NCI-H748 (cell line): ENCODE results near the gene RAPGEF1.
"Not testable (repeated sequence)": the region's sequence is repeated elsewhere in the genome, so short reads cannot be mapped to it uniquely, and the experiment has no call there.

Experiments
- DNase-seq: peaks from one replicate; lab custom pipeline; 2025; ENCODE audit not compliant: unreplicated experiment; lab: John Stamatoyannopoulos, UW

Gene RAPGEF1

DNA sequence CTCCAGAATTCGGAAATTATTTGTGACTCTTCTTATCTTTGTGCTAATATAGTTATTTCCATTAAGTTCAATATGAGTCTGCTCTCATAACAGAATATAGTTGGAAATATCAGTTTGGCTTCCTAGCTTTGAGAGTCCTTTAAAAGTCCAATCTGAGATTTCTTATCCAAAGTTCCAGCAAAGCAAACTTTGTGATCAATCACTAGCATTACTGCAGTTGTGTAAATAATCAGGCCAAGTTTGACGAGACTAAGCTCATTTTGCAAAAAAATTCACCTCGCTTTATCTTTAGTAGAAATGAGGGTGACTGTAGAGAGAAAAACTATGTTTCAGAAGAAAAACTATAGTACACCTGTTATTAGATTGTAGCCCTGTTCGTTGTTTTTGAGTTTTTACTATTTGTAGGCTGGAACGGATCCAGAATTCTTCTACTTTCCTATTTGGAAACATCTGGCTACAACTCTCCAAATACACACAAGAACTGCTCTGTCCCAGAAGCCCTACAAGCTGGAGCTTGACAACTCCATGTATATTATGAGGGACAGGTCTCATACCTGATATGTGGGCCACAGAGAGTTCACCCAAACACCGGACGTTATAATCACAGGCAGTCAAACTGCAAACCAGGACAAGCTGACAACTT is 47.8 kb downstream of the RAPGEF1 start:
- DNase-seq, result no peak

DNA sequence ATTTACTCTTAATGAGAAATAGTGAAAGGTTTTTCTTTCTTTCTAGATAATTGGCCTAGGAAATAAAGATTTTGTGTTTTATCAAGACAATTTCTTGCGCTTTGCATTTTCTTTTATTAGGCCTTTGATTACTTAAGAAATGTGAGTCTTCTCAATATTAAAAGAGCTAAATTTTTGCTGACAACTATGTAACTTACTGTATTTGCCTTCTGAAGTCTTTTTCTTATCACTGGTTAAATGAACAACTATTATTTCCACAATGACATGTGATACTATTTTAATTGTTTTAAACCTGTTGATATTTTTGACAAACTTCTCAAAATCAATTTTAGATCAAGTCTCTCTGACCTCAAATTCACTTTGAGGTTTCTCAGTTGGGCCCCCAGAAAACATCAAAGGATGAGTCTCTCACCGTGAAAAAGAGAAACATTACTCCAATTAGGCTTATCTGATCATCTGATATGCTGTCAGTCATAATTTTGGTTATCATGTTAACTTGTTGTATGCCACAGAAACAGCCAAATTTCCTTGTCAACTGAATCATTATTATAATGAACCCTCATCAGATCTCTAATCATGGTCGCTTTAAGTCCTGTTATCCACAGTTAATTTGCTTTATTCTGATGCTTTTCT is 48.8 kb downstream of the RAPGEF1 start:
- no peak for DNase-seq

DNA sequence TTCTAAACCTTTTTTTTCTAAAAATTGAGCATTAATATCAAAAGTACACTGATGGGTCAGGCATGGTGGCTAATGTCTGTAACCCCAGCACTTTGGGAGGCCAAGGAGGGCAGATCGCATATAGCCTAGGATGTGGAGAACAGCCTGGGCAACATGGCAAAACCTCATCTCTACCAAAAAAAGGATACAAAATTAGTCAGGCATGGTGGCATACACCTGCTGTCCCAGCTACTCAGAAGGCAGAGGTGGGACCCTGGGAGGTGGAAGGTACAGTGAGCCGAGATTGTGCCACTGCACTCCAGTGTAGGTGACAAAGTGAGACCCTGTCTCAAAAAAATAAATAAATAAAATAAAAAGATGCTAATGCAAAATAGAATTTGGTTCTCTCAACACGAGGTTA is 49.4 kb downstream of the RAPGEF1 start:
- no peak for DNase-seq

DNA sequence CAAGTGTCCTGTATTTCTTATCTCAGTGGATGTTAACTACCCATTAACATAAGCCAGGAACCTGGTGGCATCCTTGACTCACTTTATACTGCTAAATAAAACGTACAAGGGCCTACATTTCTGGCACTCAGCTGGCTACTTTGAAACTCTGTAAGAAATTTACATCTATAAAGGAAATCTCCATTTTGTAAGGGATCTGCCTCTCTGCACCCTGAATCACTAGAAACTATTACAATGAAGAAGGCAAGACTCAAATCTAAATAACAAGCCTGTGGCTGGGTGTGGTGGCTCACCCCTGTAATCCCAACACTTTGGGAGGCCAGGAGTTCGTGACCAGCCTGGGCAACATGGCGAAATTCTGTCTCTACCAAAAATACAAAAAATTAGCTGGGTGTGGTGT is 51.5 kb downstream of the RAPGEF1 start:
- DNase-seq, result no peak

DNA sequence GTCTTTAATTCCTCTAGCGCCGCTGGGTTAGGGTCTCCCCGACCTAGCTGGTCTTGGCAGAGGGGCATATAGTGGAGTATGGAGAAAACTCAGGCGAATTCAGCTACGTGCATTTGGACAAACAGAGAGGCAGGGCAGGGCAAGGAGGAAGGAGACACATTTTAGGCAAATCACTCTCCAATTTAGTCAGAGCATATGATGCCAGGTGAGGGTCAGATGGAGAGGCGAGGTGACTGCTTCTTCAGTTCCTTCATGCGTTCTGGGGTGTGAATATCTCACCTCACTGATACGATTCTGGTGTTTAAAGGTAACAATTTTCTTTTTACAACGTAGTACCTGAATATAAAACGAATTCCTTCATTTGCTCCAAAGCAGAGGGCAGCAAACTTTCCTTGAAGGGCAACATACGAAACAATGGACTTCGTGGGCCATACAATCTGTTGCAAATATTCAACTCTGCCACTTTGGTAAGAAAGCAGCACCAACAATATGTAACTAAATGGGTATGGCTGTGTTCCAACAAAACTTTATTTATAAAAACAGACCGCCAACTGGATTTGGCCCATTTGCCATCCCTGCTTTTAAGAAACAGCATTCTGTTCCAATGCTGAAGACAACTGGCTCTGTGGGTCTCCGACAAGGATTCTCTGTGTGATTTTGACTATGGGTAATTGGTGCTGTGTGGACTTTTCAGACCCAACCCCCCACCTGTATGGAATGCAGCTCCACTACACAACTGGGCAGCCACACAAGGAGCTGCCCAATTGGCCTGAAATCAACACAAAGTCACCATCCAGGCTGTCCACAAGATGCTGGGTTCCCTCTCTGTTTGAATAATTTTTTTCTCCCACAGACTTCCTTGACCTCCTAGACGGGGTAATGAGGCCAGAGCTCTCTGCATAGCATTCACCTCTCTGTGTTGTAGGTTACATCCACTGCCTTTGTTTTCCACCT is 53.8 kb downstream of the RAPGEF1 start:
- DNase-seq, result no peak

DNA sequence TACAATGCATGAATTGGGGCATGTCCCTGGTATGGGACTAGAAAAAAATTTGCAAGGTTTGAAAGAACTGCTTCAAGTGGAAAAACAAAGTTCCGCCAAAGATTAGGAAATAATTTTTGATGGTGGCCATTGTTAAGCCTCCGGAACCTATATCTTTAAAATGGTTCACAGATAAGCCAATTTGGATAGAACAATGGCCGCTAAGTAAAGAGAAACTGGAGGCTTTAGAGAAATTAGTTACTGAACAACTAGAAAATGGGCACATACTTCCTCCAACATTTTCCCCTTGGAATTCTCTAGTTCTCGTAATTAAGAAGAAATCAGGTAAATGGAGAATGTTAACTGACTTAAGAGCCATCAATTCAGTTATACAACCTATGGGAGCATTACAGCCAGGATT is 56.8 kb downstream of the RAPGEF1 start:
- not testable (repeated sequence) for DNase-seq

DNA sequence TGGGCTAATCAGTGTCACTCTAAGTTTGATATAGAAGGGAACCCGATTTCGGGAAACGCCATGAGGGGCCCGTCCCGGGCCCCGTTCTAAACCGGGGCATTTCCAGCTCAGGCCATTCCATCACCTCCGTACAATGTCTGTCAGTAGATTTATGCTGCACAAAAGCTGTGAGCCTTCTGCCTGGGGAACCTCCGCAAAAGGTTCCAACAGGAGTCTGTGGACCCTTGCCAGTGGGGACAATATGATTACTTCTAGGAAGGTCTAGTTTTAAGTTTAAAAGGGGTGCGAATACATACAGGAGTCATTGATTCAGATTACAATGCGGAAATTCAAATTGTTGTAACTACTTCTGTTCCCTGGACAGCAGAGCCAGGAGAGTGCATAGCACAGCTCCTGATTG is 57.6 kb downstream of the RAPGEF1 start:
- DNase-seq, result no peak

DNA sequence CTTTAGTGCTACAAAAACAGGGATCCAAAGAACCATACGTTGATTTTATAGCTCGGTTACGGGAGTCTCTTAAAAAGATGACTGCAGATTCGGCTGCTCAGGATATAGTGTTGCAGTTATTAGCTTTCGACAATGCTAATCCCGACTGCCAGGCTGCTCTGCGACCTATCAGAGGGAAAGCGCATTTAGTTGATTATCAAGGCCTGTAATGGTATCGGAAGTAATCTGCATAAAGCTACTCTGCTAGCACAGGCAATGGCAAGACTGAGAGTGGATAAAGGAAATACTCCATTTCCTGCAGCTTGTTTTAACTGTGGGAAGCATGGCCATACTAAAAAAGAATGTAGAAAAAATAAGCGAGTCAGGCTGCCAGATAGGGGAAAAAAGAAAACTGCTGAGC is 58.0 kb downstream of the RAPGEF1 start:
- not testable (repeated sequence) for DNase-seq

DNA sequence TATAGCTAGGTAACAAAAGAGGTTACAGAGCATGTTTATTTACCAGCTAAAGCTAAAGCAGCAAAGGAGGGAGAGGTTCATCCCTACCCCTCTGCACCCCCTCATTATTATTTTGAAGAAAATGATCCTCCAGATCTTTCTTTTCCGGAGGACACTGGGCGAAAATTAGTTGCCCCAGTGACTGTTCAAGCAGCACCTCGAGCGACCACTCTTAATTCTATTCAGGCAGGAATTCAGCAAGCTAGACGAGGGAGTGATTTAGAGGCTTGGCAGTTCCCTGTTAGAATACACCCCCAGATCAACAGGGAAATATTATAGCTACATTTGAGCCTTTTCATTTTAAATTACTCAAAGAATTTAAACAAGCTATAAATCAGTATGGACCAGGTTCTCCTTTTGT is 58.8 kb downstream of the RAPGEF1 start:
- DNase-seq, result not testable (repeated sequence)

DNA sequence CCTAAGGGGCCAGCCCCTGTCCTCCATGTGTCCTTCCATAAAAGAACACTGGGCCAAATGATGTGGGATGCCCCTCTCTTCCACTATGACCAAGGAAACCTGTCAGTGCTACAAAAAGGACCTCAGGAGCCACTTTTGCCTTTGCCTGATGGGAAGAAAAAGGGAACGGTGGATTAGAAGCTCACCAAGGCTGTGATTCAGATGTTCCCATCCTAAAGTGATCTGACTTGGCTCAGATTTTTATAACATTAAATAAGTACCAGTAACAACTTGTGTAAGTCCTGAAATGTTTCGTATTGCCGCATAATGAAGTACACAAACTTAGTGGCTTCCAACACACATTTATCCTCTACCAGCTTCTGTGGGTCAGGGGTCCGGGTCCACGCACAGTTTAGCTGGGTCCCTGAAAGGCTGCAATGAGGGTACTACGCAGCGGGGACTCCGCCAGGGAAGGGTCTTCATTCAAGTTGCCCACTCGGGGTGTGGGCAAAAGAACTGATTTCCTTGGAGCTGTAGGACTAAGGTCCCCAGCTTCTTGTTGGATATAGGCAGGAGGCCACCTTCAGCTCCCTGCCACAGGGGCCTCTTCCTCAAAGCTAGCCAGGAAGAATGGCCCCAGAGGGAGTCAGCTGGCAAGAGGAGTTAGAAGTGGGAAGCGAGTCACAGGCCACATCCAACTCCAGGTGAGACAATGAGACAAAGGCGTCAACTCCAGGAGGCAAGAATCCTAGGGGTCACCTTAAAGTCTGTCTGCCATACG is 60.4 kb downstream of the RAPGEF1 start:
- no peak for DNase-seq

DNA sequence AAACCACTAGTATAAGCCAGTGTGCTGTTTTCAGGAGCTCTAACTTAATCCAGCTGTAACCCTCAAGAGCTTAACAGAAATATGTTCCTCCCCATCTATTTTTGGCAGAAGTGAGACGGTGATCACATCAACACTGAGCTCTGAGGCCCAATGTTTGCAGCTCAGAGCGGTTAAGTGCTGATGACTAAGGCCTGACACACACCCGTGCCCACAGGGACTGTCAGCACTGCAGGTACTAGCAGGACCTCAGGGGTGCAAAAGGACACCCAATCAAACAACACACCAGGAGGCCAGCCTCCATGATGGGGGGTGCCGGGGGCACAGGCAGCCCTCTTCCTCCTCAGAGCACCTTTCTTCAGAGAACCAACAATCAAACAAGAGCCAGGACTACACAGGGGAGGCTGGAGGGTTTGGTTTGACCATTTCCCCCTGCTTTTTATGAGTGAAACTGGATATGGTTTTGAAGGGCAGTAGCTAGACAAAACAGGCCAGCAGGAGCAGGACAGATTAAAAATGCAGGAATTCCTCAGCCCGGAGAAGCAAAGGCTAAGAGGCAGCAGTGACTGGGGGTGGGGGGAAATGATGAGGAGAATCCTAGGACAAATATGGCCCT is 61.3 kb downstream of the RAPGEF1 start:
- DNase-seq, result no peak

DNA sequence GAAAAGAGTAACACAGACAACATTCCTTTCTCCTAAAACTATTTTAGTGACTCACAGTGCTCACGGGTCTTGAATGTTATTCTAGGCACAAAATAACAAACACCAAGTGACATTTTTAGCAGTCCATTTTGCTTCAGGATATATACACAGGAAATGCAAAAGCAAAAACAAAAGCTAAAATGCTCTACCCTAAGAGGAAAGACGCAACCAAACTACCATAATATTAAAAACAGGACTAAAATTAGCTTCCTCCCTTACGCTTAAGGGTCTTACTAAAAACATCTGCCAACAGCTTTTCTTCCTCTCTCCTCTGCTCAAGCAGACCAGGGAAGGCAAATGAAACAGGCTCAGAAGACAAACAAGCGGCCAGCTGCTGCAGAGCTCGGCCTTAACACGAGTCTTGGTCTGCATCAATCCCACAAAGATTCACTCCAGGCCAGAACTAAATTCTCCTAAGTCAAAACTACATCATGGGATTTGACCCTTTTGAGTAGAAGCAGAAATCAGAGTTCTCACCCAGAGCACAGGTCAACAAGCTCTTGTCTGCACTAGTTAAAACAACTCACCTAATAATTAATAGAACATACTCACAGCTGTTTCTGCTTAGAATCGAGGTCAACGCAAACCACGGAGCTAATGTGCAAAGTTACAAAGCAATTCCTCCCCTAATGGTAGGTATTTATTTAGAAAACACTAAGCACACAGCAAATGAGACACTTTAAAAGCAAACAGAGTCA is 62.3 kb downstream of the RAPGEF1 start:
- DNase-seq, result no peak

DNA sequence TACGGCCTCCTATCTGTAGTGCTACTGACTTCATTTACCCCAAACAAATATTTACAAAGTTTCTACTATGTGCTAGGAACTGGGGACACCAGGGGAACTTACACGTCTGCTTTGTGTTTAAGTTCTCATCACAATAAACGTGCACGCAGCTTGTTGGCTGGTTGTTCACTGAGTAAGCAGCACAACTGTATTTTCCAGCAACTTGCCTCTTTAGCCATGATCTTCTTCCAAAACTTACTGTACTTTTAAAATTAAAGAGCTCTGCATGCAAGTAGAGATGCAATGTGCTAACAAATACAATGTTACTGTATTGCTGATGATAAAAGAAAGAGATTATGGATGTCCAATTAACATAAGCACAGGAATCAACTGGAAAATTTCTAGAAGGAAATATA is 62.8 kb downstream of the RAPGEF1 start:
- no peak for DNase-seq

DNA sequence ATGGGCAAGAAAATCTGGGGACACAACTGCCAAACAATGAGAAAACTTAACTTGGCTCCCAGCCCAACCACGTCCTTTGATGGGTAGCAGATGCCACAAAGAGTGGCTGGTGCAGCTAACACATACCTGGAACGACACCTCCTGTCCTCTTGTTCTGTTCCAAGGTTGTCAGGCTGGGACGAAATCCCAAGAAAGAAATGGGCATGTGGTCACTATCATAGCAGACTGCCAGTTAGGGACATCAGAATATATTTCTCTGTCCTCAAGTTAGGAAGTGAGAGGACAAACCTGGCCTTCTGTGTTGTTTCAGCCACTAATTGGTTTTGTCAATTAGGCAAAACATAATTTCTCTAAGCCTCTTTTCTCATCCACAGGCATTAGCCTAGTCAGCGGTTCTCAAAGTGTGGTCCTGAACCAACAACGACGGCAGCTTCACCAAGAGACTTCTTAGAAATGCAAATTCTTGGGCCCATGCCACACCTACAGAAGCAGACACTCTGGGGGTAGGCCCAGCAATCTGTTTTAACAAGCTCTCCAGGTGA is 63.4 kb downstream of the RAPGEF1 start:
- no peak for DNase-seq

DNA sequence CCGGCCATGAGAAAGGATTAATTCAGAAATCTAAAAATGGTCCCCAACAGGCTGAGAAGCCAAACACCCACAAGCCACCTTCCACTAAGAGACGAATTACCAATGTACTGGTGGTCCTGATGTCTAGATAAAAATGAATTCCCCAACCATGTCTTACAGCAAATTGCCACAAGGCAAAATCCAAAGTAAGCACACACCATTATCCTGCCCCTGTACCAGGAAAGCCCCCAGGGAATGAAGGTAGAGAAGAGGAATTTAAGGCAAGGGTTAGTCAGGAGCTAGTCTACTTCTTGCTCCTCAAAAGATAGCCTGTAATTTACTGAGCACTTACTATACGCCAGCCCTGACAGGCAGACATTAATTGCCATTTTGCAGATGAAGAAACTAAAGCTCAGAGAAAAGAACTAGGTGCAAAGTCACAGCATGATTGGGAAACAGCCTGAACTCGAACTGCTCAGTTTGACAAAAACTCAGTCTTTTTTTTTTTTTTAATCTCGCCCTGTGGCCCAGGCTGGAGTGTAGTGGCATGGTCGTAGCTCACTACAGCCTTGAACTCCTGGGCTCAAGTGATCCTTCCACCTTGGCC is 64.3 kb downstream of the RAPGEF1 start:
- no peak for DNase-seq

DNA sequence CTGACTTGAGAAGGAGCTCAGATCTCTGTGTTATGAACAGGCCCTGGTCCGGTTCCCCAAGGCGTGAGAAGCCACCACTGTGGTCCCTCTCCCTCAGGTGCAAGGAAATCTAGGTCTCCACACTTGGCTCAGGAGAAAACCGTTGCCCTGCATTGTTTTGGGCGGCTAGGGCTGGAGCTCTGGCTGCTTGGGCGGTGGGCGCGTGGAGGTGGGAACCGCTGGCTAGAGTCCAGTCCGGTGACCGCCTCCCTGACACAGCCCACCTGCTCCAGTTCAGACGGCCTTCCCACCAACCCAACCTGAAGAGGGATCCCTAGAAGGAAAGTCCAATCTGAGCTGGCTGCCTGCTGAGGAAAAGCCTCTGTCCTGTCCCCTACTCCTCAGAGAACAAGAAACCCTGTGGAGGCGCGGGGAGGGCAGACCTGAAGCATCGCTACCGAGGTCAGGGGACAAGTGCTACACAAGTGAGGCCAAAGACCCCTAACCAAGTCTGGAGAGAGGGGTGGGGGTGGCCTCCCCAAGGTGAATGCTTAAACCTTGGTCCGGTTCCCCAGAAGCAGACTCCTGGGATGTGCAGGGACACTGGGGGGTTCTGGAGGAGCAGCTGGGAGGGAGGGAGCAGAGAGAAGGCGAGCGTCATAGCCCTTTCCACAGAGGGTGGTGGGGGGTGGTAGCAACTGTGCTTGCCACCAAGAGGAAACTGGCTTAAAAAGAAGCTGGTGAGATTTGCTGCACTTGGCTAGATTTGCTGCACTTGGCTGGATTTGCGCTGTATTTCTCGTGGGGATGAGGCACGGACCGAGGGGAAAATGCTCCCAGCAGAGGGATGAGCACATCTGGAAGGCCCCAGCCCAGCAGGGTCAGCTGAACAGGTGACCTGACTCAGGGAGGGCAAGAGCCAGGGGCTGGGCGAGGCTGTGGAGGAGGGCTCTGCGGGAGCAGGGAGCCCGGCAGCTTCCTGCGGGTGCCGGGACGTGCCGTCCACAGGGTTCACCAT is 65.2 kb downstream of the RAPGEF1 start:
- no peak for DNase-seq

DNA sequence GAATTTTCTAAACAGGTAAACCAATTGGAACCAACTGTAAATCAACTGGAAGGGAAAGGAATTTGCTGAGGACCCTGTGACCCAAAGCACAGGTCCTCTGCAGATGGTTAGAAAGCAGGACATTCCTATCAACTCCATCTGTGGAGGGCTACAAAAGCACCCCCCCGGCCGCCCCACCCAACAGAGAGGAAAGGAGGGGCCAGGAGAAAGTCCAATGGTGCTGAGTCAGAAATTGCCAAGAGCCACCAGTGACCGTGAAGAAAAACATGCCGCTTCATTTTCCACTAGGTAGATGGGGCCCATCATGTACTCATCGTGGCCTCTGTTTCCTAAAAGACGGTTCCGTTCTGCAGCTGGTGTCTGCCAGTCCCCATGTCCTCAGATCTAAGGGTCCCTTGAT is 66.3 kb downstream of the RAPGEF1 start:
- no peak for DNase-seq

DNA sequence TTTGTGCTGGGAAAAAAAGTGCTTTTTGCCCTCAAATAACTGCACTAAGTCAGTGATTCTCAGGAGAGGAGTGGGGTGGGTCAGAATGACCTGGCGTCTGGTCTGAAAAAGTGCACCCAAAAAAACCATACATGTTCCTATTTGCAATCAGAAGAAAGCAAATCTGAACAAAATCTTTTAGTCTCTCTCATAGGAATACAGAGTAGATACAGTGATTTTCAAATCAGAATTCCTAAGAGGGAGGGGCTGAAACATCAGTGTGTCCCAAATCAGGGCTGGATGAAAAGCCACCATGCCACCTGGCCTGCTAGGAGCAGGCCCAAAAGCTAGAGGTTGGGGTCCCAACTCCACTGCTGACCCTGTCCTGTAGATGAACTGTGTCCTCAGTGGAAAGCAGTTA is 66.8 kb downstream of the RAPGEF1 start:
- DNase-seq, result no peak
